HG03139 (cell line): ENCODE measurements around the gene CHD9NB.

Experiments used
- ATAC-seq: cut with Tn5 transposase; IDR thresholded peaks from one replicate; pipeline ENCODE4 v1.9.1; 2021; ENCODE audit not compliant: unreplicated experiment

The CHD9NB gene

DNA sequence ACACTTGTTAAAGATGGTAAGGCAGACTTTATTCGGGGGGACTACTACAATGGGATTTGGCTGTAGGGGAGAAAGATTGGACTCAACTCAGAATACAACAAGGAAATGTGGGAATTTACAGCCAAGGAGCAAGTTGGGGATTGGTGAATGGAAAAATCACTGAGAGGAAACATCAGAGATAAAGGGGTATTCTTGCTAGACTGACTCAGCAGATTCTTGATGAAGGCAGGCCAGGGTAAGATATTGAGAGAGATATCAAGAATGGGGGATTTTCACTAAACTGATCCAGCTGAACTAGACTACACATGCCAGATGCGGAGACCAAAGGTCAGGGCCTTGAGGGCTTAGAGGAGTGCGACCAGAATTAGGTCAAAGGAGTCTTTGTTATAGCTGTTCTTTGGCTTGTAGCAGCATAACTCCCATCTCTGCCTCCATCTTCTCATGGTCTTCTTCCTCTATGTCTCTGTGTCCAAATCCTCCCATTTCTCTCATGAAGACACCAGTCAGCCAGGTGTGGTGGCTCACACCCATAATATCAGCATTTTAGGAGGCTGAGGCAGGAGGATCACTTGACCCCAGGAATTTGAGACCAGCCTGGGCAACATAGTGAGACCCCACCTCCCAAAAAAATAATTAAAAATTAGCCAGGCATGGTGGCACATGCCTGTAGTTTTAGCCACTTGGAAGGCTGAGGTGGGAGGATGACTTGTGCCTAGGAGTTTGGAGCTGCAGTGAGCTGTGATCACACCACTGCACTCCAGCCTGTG, 17.3 kb downstream of the CHD9NB start:
- ATAC-seq = no peak

DNA sequence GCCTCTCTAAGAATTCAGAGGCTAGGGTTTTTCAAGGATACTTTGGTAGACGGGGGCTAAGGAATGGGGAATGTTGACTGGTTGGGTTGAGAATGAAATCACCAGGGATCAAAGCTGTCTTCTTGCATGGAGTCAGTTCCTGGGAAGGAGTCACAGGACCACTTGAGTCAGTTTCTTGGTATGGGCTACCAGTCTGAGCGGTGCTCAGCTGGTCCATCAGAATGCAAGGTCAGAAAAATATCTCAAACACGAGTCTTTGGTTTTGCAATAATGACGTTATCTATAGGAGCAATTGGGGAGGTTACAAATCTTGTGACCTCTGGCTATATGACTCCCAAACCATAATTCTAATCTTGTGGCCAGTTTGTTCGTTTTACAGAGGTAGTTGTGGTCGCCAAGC, 18.4 kb downstream of the CHD9NB start:
- no peak for ATAC-seq

DNA sequence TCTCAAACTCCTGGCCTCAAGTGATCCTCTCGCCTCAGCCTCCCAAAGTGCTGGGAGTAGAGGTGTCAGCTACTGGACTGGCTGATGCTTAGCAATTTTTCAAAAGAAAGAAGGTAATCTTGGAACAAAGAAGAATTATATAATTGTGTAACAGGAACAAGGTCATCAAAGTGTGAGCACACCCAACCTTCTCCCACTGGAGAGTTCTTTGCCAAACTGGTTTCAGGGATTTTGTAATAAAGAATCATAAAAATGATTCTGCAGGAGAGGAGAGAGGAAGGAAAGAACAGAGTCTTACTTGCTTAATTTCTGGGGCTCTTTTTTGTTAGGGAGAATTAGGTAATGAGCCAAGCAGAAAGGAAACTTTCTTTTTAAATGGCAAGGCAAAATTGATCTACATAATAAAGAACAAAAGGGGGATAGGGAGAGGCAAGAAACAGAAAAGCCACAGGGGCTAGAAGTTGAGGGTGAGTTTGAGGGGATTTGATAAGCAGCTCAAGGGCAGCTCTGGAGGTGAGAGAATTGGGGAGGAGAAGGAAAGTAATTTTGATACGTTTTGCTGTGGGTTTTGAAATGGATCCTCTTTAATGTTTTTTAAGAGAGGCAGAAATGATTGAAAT, 21.3 kb downstream of the CHD9NB start:
- no peak for ATAC-seq

DNA sequence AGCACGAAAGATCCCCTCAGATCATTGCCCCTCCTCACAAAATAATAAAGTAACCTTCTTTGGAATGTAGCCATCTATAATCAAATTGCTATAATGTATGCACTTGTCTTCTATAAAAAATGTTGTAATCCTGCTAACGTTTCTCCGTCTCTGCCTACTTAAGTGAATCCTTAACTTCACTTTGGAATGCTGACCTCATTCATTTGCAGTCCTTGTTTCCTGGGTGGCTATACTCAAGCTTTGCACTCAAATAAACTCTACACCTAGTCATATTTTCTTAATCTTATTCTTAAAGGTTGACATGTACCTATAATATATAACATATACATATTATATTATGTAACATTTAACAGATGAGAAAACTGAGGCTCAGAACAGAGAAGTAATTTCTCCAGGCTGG, 22.7 kb downstream of the CHD9NB start:
- no peak for ATAC-seq

DNA sequence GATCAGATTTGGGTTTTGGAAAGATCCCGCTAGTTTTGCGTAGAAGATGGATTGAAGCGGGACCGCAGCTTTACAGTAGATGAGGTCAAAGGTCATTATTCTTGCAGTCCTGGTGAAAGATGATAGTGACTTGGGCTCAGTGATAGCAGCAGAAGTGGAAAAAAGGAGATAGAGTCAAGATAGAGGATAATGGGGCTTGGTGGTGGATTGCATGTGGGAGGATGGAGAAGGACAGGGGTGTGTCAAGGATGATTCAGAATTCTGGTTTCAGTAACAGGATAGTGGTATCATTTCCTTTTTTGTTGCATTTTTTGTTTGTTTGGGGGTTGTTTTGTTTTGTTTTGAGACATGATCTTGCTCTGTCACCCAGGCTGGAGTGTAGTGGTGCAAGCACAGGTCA, 28.7 kb downstream of the CHD9NB start:
- ATAC-seq = no peak

DNA sequence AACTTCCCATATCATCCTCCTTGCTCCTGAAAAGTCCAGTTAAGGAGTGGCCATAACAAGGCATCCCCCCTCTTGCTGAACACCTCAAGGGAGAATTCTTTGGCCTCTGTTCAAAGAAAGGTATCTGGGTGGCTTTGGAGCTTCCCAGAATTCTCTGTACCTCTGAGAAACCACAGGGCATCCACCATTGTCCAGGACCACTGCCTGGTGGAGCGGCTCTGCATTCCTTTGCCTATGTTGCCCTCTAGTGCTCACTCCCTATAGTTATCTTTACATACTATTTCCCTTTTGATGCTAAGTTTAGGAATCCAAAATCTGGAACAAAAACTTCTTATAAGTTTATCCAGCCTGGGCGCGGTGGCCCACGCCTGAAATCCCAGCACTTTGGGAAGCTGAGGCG, 30.3 kb downstream of the CHD9NB start:
- ATAC-seq = no peak

DNA sequence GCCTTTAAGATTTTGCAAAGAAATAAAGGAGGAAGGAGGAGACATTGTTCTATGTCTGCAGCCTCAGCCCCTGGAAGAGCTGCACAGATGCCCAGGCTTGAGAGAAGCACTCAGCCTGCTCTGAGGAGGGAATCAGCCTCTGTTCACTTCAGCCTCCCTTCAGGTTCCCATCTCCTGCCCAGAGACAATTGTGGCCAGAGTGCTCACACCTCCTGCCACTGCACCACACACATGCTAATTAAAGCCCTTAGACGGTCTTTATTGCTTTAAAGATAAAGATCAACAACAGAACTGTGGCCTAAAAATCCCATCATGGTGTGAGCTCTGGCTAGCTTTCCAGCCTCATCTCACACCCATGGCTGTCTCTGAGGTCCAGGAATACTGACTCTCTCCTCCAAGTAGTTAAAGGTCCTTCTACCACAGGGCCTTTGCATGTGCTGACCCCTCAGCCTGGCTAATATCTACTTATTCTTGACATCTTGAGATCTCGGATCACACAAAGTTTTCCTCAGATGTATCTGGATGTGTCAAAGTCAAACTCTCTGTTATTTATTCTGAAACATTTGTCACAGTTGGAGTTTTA, 33.8 kb downstream of the CHD9NB start:
- ATAC-seq = no peak

DNA sequence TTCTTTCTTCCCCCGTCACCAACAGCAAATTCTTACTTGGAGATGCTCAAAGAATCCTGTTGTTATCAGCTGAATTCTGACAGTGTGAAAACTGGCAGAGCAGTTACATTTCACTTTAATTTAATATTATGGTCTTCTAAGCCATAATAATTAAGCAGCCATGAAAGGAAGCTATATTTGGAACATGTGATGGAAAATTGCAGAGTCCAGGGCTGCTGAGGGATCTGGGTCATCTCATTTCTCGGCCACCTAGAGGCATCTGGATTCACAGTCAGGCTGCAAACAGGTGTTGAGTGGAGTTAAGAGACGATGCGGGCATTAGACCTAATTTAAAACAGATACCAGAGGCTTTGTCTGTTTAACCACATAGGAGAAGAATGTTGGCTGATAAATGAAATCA, 38.4 kb downstream of the CHD9NB start:
- ATAC-seq = no peak

DNA sequence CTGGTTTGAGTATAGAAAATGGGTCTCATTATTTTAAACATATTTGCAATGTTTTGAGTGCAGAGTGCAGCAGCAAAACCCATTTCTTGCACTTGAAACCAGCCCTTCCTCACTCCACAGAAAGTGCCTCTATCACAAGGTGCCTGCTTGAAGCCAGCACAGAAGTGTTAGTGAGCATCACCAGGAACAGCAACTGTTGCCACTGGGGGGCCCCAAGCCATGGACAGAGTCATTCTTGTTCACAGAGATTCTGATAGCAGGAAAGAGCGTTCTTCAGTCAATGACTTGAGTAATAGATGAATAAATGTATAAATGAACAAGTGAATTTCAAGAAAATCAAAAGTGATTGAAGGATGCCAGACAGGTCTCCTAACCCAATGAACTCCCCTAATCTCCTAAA, 45.6 kb downstream of the CHD9NB start:
- no peak for ATAC-seq

DNA sequence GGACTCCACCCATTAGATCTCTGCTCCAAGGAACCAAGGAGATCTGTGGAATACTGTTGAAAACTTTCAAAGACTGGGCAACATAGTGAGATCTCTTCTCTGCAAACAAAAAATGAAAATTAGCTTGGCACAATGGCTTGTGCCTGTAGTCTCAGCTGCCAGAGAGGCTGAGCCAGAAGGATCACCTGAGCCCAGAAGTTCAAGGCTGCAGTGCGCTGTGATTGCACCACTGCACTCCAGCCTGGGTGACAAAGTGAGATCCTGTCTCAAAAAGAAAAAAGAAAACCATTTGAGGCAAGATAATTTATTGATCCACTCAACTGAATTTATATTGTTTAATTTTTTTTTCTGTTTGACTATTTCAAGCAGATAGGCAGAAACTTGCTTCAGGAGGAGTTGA, 54.8 kb downstream of the CHD9NB start:
- no peak for ATAC-seq

DNA sequence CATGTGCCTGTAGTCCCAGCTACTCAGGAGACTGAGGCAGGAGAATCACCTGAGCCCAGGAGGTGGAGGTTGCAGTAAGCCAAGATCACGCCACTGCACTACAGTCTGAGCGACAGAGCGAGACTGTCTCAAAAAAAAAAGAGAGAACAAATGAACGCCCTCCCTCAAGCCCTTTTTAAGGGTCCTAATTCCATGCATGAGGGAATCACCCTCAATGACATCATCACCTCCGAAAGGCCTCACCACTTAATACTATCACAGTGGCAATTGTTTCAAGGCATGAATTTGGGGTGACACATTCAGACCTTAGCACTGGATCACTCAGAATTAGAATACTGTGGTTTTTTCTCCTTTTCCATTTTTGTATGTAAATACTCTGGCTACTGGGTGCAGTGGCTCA, 57.8 kb downstream of the CHD9NB start:
- ATAC-seq = no peak

DNA sequence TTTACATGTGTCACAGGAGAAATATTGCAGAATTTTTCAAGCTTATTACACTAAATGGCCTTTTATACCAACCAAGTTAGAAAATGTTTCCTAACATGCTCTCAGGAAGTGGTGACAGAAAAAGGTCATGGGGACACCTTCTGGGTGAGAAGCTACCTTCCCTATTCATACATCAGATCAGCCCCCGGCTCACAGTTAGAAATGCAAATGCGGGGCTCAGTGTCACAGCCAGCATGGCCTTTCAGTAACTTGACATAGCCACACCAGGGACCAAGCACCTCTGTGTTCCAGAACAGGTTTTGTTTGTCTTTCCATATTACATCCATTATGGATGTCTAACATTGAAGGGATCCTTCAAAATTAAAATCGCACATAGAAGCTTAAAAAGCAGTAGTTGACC, 59.5 kb downstream of the CHD9NB start:
- ATAC-seq = no peak

DNA sequence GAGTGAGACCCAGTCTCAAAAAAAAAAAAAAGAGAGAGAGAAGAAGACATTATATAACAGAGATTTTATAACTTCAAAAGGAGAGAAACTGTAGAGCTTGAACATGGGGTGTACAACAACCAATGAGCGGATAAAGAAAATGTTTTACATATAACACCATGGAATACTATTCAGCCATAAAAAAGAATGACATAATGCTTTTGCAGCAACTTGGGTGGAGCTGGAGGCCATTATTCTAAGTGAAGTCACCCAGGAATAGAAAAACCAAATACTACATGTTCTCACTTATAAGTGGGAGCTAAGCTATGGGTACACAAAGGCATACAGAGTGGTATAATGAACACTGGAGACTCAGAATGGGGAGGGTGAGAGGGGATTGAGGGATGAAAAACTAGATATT, 61.1 kb downstream of the CHD9NB start:
- ATAC-seq = no peak
